GM12872 (cell line): ENCODE results near the gene CRIM1.

Source experiments
- TF ChIP-seq, protein P1 (sequence below): IDR thresholded peaks from 3 replicates; pipeline ENCODE4 v1.5.1; 2011; ENCODE audit warnings: low read depth, mild to moderate bottlenecking, low read length, moderate library complexity; ENCODE audit not compliant: insufficient read depth

Gene CRIM1

DNA sequence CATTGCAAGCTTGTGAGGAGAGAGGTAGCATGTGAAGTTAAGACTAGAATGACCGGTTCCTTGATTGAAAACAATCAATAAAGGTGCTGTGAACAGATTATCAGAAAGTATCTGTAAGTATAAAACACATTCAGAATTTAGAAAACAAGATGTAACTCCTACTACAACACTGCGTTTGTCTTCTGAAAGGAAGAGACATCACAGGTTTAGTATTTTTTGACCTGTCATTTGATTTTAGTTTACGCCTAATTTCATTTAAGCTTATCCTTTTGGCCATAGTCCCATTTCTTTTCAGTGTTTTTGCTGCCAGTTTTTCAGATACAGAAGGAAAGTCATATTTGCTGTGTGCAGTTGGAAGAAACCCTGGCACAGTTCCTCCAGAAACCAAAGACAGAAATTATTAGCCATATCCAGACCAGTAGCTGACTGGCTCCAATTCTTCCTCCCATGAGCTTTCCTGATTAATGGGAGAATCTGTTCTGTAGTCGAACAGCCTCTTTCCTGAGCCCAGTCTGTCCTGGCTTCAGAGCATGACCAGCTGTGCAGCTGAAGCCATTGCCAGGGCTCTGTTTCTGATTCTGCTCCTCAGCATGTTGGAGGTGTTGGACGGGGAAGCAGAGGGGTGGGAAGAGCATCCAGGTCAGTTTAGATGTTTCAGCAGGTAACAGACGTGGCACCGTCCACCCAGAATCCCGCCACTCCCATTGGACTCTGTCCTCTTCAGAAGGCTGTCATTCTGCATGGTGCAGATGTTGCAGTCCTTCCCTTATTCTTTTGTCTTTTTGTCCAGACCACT, 61.0 kb downstream of the CRIM1 start:
- TF ChIP-seq, protein P1, sequence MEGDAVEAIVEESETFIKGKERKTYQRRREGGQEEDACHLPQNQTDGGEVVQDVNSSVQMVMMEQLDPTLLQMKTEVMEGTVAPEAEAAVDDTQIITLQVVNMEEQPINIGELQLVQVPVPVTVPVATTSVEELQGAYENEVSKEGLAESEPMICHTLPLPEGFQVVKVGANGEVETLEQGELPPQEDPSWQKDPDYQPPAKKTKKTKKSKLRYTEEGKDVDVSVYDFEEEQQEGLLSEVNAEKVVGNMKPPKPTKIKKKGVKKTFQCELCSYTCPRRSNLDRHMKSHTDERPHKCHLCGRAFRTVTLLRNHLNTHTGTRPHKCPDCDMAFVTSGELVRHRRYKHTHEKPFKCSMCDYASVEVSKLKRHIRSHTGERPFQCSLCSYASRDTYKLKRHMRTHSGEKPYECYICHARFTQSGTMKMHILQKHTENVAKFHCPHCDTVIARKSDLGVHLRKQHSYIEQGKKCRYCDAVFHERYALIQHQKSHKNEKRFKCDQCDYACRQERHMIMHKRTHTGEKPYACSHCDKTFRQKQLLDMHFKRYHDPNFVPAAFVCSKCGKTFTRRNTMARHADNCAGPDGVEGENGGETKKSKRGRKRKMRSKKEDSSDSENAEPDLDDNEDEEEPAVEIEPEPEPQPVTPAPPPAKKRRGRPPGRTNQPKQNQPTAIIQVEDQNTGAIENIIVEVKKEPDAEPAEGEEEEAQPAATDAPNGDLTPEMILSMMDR: no peak

DNA sequence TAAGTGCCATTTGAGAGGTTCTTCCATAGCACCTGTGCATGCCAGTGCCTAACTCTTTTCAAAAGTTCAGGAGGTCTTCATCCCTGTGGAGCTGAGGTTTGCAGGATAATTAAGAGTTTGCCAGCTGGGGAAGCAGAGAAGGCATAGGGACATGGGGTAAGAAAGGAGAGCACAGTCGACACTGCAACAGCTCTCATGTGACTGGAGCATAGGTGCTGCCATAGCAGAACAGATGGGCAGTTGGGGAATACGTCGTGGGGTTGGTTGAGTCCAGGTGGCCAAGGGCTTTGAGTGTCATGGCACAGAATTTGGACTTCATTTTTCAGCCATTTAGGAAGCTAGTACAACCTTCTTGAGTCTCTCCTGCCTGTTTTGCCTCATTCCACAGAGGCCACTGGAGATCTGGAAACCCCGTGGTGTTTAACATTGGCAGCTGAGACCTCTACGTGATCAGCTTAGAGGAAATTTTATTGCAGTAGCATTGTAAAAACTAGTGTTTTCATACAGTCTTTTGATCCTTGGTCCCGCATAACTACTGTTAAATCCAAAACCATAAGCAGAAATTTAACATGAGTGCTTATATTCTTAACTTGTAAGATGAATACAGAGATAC, 65.1 kb downstream of the CRIM1 start:
- TF ChIP-seq, protein P1: no peak

DNA sequence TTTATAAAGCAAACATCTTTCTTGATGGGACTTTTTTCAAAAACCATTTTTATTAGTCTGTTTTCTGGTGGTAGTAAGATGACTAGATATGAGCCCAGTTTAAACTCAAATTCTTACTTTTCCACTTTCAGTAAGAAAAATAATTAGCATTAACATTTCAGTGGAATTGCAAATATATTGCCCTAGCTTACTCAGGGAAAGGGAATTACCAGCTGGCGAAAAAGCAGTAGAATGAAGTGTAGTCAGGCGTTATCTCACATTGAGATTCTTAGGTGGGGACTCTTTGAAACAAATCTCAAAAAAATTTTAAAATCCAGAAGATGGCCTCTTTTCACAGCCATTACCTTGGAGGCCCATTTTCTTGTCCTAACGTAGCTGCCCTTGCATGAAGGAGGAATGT, 65.8 kb downstream of the CRIM1 start:
- TF ChIP-seq, protein P1: no peak

DNA sequence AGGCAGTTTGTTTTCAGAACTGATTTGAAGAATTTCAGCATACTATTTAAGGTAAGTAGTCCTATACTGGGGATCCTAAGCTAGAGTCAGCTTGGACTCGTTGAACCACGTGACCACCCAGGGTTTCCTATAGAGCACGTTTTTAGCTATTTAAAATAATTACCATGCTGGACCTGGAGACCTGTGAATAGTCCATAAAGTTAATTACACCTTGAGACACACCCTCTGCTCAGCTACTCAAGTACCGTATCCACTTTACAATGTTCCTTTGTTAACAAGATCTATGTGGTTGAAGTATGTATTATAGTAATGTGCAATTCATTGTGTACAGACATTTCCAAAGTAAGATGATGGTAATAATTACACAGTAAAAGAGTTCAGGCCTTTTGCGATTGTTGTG, 67.6 kb downstream of the CRIM1 start:
- TF ChIP-seq, protein P1: no peak

DNA sequence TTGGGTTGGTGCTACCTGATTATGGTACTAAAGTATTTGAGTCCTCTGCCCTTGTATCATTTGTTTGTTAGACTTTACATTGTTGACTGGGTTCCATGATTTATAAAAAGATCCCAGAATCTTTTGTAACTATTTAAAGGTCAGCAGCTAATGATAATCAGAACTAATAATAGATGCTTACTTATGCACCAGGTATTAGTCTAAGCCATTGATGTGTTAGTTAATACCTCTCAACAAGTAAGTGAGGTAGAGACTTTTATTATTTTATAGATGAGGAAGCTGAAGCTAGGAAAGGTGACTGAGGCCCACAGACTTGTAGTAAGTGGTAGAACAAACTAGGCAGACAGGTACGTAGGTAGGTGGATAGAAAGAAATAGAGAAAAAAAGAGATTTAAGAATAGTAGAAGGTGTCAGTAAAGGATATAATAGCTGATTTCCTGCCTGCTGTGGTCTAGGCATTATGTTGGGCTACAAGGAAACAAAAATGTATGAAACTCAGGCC, 68.1 kb downstream of the CRIM1 start:
- TF ChIP-seq, protein P1: no peak

DNA sequence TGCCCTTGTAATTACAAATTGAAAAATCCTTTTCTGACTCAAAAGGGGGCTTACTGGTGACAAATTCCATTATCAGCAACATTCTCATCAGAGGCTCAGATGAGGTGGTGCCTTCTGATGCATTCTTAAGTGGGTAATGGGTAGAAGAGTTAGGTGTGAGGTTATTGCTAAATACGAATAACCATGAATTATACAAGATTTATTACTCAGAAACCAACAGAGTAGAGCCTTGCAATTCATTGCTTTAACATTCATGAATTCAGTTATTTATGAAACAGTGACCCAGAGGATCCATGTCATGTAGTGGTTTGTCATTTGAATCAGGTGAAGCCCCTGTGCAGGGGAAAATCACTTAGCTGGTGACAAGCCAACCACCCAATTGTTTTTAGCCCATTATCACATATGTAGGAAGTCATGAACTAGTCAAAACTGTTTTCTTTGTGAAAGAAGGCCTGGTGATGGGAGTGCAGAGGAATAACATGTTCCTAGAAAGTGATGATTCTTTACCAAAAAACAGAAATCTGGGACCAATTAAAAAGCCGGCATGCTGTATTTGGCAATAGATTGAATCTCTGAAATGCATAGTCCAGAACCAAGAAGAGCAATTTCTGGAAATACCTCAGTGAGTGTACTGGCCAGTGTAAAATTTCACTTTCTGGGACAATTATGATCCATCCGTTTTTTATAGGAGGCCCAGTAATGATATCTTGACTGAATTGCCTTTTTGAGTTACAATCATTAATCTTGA, 70.2 kb downstream of the CRIM1 start:
- TF ChIP-seq, protein P1: no peak

DNA sequence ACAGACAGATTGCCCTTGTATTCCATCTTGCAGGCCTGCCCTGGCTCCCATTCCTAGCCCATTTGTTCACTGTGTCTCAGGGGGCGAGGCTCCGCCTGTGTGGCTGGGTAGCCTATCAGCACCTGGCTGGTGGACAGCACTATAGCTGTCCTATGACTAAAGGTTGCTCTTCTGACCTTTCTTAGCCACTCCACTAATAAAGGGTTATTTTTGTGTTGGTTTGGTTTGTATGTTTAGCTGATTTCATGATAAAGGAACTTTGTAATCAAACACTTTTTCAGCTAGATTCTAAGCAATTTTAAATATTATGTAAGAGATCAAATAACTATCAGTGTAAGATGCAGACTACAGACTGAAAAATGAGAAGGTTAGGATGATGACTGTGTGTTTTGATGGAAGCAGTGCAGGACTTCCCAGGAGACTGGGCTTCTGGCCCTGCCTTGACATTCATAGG, 72.2 kb downstream of the CRIM1 start:
- TF ChIP-seq, protein P1: no peak
